Neural cell (in vitro differentiated cells): ENCODE measurements around the gene KCNQ1OT1. TPM values are rescaled to one million over a fixed set of nuclear protein-coding genes. Genes with fewer than 3 reads are reported as not detected.

Experiments
- H2AFZ ChIP-seq: fragments of 200-600, 300-800 bp; sonication (generic), shearing (Covaris generic); 2 replicates; pipeline ENCODE4 v1.6.0; 2014; ENCODE audit warnings: low read depth, mild to moderate bottlenecking, antibody characterized with exemption, low read length, moderate library complexity
- H3F3A ChIP-seq: fragments of 200-600 bp; shearing (Covaris generic); 2 replicates; pipeline ENCODE4 v1.6.1; 2016; ENCODE audit warnings: mild to moderate bottlenecking, moderate library complexity, mixed read lengths, antibody characterized with exemption, low read length; ENCODE audit not compliant: insufficient read depth, poor library complexity, severe bottlenecking
- H3K27ac ChIP-seq: fragments of 200-600, 300-800 bp; sonication (generic), shearing (Covaris generic); 2 replicates; pipeline ENCODE4 v1.5.1; 2014; ENCODE audit warnings: mild to moderate bottlenecking, low read length, moderate library complexity
- H3K27me3 ChIP-seq: fragments of 300-800, 200-600 bp; sonication (generic), shearing (Covaris generic); 2 replicates; pipeline ENCODE4 v1.6.0; 2014; ENCODE audit warnings: mild to moderate bottlenecking, low read depth, low read length, moderate library complexity; ENCODE audit not compliant: insufficient read depth
- H3K36me3 ChIP-seq: fragments of 300-800, 200-600 bp; sonication (generic), shearing (Covaris generic); 2 replicates; pipeline ENCODE4 v1.5.1; 2014; ENCODE audit warnings: mild to moderate bottlenecking, antibody characterized with exemption, low read length, moderate library complexity; ENCODE audit not compliant: insufficient read depth
- H3K4me2 ChIP-seq: fragments of 300-800, 200-600 bp; sonication (generic), shearing (Covaris generic); 2 replicates; pipeline ENCODE4 v1.6.0; 2014; ENCODE audit warnings: mild to moderate bottlenecking, low read length
- H3K4me3 ChIP-seq: fragments of 300-800, 200-600 bp; sonication (generic), shearing (Covaris generic); 2 replicates; pipeline ENCODE4 v1.5.1; 2014; ENCODE audit warnings: mild to moderate bottlenecking, low read length, moderate library complexity
- H3K79me2 ChIP-seq: fragments of 200-600 bp; shearing (Covaris generic); replicated peaks from 2 replicates; pipeline ENCODE4 v1.6.0; 2014; ENCODE audit warnings: mild to moderate bottlenecking, low read length, moderate library complexity; ENCODE audit not compliant: insufficient read depth
- H3K9ac ChIP-seq: fragments of 300-800, 200-600 bp; sonication (generic), shearing (Covaris generic); 2 replicates; pipeline ENCODE4 v1.6.1; 2016; ENCODE audit warnings: mild to moderate bottlenecking, low read length, mixed read lengths
- H3K9me2 ChIP-seq: fragments of 200-600 bp; shearing (Covaris generic); 2 replicates; pipeline ENCODE4 v1.6.1; 2016; ENCODE audit warnings: mild to moderate bottlenecking, low read length, mixed read lengths; ENCODE audit not compliant: insufficient read depth
- H3K9me3 ChIP-seq: fragments of 200-600, 300-800 bp; sonication (generic), shearing (Covaris generic); 2 replicates; pipeline ENCODE4 v1.6.1; 2016; ENCODE audit warnings: mild to moderate bottlenecking, mixed run types, low read length, moderate library complexity, mixed read lengths
- H4K20me1 ChIP-seq: fragments of 200-600 bp; shearing (Covaris generic); 2 replicates; pipeline ENCODE4 v1.6.1; 2016; ENCODE audit warnings: mild to moderate bottlenecking, mixed run types; ENCODE audit not compliant: insufficient read depth
- CTCF ChIP-seq: fragments of 450-650 bp; IDR thresholded peaks from 2 replicates; pipeline ENCODE4 v1.5.1; 2014; ENCODE audit warnings: antibody characterized with exemption, mild to moderate bottlenecking, moderate library complexity; ENCODE audit not compliant: poor library complexity, severe bottlenecking
- EP300 ChIP-seq: fragments of 450-650 bp; conservative IDR thresholded peaks from 2 replicates; pipeline ENCODE4 v1.6.1; 2014; ENCODE audit warnings: antibody characterized with exemption, mild to moderate bottlenecking, moderate library complexity; ENCODE audit not compliant: poor library complexity, severe bottlenecking
- EZH2 ChIP-seq: fragments of 200-600, 300-800 bp; shearing (Covaris generic), sonication (generic); IDR thresholded peaks from 2 replicates; pipeline ENCODE4 v1.6.1; 2014; ENCODE audit warnings: antibody characterized with exemption, low read length, borderline replicate concordance, mild to moderate bottlenecking; ENCODE audit not compliant: insufficient read depth, poor library complexity, severe bottlenecking
- MXI1 ChIP-seq: fragments of 450-650 bp; conservative IDR thresholded peaks from 2 replicates; pipeline ENCODE4 v1.6.1; 2014; ENCODE audit warnings: antibody characterized with exemption, mild to moderate bottlenecking; ENCODE audit not compliant: poor library complexity, severe bottlenecking
- POLR2AphosphoS5 ChIP-seq: IDR thresholded peaks from 2 replicates; pipeline ENCODE4 v1.6.1; 2012
- RAD21 ChIP-seq: fragments of 450-650 bp; conservative IDR thresholded peaks from 2 replicates; pipeline ENCODE4 v1.6.1; 2014; ENCODE audit warnings: antibody characterized with exemption, mild to moderate bottlenecking, moderate library complexity
- REST ChIP-seq: IDR thresholded peaks from 2 replicates; pipeline ENCODE4 v1.6.1; 2012; ENCODE audit warnings: borderline replicate concordance
- SMC3 ChIP-seq: fragments of 450-650 bp; conservative IDR thresholded peaks from 2 replicates; pipeline ENCODE4 v1.6.1; 2014; ENCODE audit warnings: antibody characterized with exemption, mild to moderate bottlenecking, moderate library complexity; ENCODE audit not compliant: poor library complexity
- TAF1 ChIP-seq: IDR thresholded peaks from 2 replicates; pipeline ENCODE4 v1.6.1; 2012; ENCODE audit warnings: low read depth
- polyA plus RNA-seq: library from polyadenylated mRNA; depleted of rRNA; stranded (reverse); fragments of >200 nt; gene quantifications from 2 replicates; pipeline ENCODE4 v1.2.3, GENCODE V29; 2014

Gene KCNQ1OT1
- polyA plus RNA-seq, 1 donor from 2014 or later = 0.12 TPM

GRCh38 chr11:2655016-2655719, 44.6 kb downstream of the KCNQ1OT1 start:
- Histone ChIP-seq H3K9me3 (peaks cover 9% of the 10 kb centered on the region), H3F3A (no peaks in the 10 kb centered on the region), H3K9ac (no peak overlapping the region), H3K9me2 (no peaks in the 10 kb centered on the region), H3K27ac (no peak overlapping the region), H3K36me3 (no peaks in the 10 kb centered on the region), H3K79me2 (no peaks in the 10 kb centered on the region), H3K4me2 (no peak overlapping the region), H4K20me1 (no peaks in the 10 kb centered on the region), H2AFZ (no peak overlapping the region), H3K4me3 (no peak overlapping the region), H3K27me3 (no peaks in the 10 kb centered on the region)
- no peak for TF ChIP-seq SMC3
- no peak for TF ChIP-seq RAD21
- TF ChIP-seq REST = no peak
- TF ChIP-seq MXI1 = no peak
- TF ChIP-seq POLR2AphosphoS5 = no peak
- no peak for TF ChIP-seq EP300
- no peak for TF ChIP-seq TAF1
- no peak for TF ChIP-seq CTCF
- no peak for TF ChIP-seq EZH2

GRCh38 chr11:2653930-2654739, 45.7 kb downstream of the KCNQ1OT1 start:
- Histone ChIP-seq H3K9me3 (peaks cover 6% of the 10 kb centered on the region), H3K36me3 (no peaks in the 10 kb centered on the region), H3K79me2 (no peaks in the 10 kb centered on the region), H3K9ac (no peak overlapping the region), H2AFZ (no peak overlapping the region), H3K27me3 (no peaks in the 10 kb centered on the region), H3F3A (no peaks in the 10 kb centered on the region), H3K9me2 (no peaks in the 10 kb centered on the region), H3K4me2 (no peak overlapping the region), H3K4me3 (no peak overlapping the region), H4K20me1 (no peaks in the 10 kb centered on the region), H3K27ac (no peak overlapping the region)
- TF ChIP-seq CTCF (no peak), MXI1 (no peak), POLR2AphosphoS5 (no peak), TAF1 (no peak), SMC3 (no peak), REST (no peak), RAD21 (no peak), EP300 (no peak), EZH2 (no peak)
